ENCODE results near the gene LTBP1. TPM values are rescaled to one million over a fixed set of nuclear protein-coding genes. Genes with fewer than 3 reads are reported as not detected.

LTBP1 gene
- total RNA-seq, 3 donors from 2014 or later, result 14.3 to 38.4 (median 33.6) TPM

DNA sequence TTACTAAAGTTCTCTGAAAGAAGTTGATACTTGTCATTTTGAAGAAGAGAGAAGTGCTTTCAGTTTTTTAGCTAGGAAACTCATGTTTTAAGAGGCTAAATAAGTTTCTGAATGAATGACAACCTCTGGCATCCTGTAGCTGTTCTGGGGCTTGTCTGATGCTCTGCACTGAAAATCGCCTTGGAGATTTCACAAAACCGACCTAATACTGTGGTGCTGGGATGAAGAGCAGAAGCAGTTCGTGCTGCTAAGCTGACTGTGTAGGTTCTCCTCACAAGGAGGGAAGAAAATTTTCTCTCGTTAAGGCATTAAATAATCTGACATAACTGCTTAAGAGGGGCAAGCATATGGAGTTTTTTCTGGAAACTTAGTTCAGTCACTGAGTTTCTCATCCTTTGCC is 193.2 kb downstream of the LTBP1 start:
- Histone ChIP-seq H3K4me3 (no peak overlapping the region), H3K4me1 (ENCODE audit: low read depth) (no peaks in the 10 kb centered on the region), H3K9me3 (no peaks in the 10 kb centered on the region), H3K36me3 (ENCODE audit: low read depth) (no peaks in the 10 kb centered on the region)
- TF ChIP-seq, protein P1, sequence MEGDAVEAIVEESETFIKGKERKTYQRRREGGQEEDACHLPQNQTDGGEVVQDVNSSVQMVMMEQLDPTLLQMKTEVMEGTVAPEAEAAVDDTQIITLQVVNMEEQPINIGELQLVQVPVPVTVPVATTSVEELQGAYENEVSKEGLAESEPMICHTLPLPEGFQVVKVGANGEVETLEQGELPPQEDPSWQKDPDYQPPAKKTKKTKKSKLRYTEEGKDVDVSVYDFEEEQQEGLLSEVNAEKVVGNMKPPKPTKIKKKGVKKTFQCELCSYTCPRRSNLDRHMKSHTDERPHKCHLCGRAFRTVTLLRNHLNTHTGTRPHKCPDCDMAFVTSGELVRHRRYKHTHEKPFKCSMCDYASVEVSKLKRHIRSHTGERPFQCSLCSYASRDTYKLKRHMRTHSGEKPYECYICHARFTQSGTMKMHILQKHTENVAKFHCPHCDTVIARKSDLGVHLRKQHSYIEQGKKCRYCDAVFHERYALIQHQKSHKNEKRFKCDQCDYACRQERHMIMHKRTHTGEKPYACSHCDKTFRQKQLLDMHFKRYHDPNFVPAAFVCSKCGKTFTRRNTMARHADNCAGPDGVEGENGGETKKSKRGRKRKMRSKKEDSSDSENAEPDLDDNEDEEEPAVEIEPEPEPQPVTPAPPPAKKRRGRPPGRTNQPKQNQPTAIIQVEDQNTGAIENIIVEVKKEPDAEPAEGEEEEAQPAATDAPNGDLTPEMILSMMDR (IDR thresholded peaks at IDR 0.05), result no peak
- ATAC-seq (no peak), DNase-seq (no peak)
- intact Hi-C loops (cut with DNase I, micrococcal nuclease), result no loop called here

DNA sequence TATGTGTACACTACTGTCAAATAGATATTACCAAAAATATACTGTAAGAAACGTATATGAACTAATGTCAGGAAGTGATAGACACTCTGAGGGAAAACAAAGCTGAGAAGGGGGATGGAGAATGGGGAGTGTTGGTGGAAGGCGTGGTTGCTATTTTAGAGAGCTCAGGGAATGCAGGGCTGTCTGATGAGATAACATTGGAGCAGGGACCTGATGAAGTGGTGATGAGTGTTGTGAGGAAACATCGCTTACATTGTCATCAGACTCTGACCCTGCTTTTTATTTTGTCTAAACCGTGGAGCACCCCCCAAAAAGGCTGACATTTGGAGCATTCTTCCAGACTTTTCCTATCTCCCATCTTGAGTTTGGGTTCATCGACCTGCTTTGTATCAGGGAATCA is 194.7 kb downstream of the LTBP1 start:
- ATAC-seq, result no peak
- Histone ChIP-seq H3K9me3 (no peaks in the 10 kb centered on the region), H3K4me1 (ENCODE audit: low read depth) (no peaks in the 10 kb centered on the region), H3K4me3 (no peak overlapping the region), H3K36me3 (ENCODE audit: low read depth) (no peaks in the 10 kb centered on the region)
- TF ChIP-seq, protein P1 (IDR thresholded peaks at IDR 0.05), result no peak
- intact Hi-C loops (cut with DNase I, micrococcal nuclease), result no loop called here
- DNase-seq, result no peak

DNA sequence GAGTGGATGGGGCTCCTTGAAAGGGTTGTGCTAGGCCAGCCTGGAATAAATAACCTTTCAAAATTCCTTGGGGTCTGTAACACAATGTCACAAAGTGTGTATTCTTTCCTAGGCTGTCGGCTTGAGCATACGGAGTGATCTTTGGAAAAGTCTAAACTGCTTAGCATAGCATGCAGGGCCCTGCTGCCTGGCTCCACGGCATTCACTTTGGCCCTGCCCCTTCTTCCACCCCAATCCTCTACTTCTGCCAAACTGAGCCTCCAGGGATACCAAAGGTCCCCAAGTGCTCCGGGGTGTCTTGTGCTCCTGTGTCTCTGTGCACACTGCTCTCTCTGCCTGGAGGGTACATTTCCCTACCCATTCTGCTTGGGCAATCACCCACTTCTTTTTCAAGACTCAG is 196.1 kb downstream of the LTBP1 start:
- ATAC-seq, result no peak
- intact Hi-C loops (cut with DNase I, micrococcal nuclease), result no loop called here
- DNase-seq, result no peak
- no peaks in the 10 kb centered on the region for H3K36me3 ChIP-seq (ENCODE audit: low read depth)
- no peaks in the 10 kb centered on the region for H3K9me3 ChIP-seq
- H3K4me1 ChIP-seq (ENCODE audit: low read depth), result no peaks in the 10 kb centered on the region
- TF ChIP-seq, protein P1 (IDR thresholded peaks at IDR 0.05), result no peak
- no peak overlapping the region for H3K4me3 ChIP-seq

DNA sequence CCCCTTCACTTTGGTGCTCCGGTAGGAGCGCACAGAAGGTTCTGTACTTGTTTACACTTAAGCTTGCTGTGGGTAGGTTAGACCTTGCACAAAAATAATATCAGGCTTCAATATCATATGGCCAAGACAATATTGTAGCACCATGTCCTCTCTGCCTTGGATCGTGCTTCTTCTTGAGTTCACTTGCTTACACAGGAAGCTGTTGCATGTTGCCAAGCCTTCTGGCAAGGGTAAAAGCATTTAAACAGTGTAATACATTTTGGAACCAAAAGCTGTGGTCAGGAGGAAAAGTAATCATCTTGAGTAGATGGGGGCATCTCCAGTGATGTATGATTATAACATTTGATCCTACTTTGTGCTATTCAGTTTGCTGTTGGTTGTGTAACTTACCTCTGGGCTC is 197.5 kb downstream of the LTBP1 start:
- TF ChIP-seq, protein P1 (IDR thresholded peaks at IDR 0.05), result no peak
- intact Hi-C loops (cut with DNase I, micrococcal nuclease), result no loop called here
- Histone ChIP-seq H3K4me3 (no peak overlapping the region), H3K4me1 (ENCODE audit: low read depth) (no peaks in the 10 kb centered on the region), H3K9me3 (no peaks in the 10 kb centered on the region), H3K36me3 (ENCODE audit: low read depth) (no peaks in the 10 kb centered on the region)
- no peak for DNase-seq
- no peak for ATAC-seq

DNA sequence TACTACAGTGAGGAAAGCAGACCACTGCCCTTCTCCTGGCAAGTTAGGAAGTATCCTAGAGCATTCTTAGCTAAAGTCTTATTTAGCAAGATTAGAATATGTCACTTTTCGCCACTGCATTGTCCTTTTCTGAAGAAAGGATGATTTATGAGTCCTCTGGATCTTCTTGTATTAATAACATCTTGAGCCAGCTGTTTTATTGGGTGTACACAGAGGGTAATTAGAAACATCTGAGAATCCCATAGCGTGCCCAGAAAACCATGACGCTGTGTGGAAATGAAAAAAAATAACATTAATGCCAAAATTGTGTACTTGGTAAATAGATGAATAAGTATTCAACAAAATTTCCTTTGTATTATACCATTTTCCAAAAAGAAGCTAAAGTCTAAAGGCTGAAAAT is 198.7 kb downstream of the LTBP1 start:
- DNase-seq (no peak), ATAC-seq (no peak)
- intact Hi-C loops (cut with DNase I, micrococcal nuclease), result no loop called here
- Histone ChIP-seq H3K4me3 (no peak overlapping the region), H3K4me1 (ENCODE audit: low read depth) (no peaks in the 10 kb centered on the region), H3K36me3 (ENCODE audit: low read depth) (no peaks in the 10 kb centered on the region), H3K9me3 (no peaks in the 10 kb centered on the region)
- TF ChIP-seq, protein P1 (IDR thresholded peaks at IDR 0.05), result no peak

DNA sequence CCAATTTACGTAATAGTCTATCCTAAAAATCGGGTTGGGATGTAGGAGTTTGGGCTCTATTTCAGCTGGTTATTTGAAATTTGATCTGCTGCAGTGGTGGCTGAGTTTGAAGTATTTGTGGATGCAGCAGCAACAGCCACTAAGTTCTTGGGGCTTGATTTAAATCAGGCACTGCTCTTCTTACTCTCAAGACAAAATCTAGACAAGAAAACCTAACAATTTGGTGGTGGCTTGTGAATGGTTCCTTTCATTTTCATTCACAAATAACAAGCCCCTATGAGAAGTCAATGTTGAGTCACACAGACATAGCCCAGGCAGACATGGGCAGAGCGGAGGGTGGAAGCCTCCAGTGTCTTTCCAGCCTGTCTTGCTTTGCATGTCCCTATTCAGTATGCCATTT is 199.3 kb downstream of the LTBP1 start:
- H3K36me3 ChIP-seq (ENCODE audit: low read depth), result no peaks in the 10 kb centered on the region
- ATAC-seq, result no peak
- H3K4me1 ChIP-seq (ENCODE audit: low read depth), result no peaks in the 10 kb centered on the region
- TF ChIP-seq, protein P1 (IDR thresholded peaks at IDR 0.05), result no peak
- no peak for DNase-seq
- H3K9me3 ChIP-seq, result no peaks in the 10 kb centered on the region
- intact Hi-C loops (cut with DNase I, micrococcal nuclease), result no loop called here
- H3K4me3 ChIP-seq, result no peak overlapping the region

Measured in mucosa of descending colon (tissue), 3 donors.